Measurements from ENCODE around the gene SLC5A10.

GRCh38 chr17:18921912-18922451 lies 30.0 kb upstream of the SLC5A10 start:
- TF ChIP-seq MXI1 (IDR thresholded peaks at IDR 0.05; ENCODE audit: low read depth, low read length): no peak
- no peak for TF ChIP-seq CTCF (IDR thresholded peaks at IDR 0.05)
